DOHH2 (cell line): ENCODE measurements around the gene MON2.

Experiments used
- CTCF ChIP-seq: fragments of 200-600 bp; sonication (generic); IDR thresholded peaks from one replicate; pipeline ENCODE4 v1.5.1; 2014; ENCODE audit warnings: antibody characterized with exemption, mild to moderate bottlenecking, low read depth, low read length; ENCODE audit not compliant: poor library complexity, severe bottlenecking
- EZH2phosphoT487 ChIP-seq: fragments of 200-600 bp; sonication (generic); IDR thresholded peaks from 2 replicates; pipeline ENCODE4 v1.6.1; 2017; ENCODE audit warnings: borderline replicate concordance, mild to moderate bottlenecking, antibody characterized with exemption, low read length, moderate library complexity, mixed read lengths

DNA sequence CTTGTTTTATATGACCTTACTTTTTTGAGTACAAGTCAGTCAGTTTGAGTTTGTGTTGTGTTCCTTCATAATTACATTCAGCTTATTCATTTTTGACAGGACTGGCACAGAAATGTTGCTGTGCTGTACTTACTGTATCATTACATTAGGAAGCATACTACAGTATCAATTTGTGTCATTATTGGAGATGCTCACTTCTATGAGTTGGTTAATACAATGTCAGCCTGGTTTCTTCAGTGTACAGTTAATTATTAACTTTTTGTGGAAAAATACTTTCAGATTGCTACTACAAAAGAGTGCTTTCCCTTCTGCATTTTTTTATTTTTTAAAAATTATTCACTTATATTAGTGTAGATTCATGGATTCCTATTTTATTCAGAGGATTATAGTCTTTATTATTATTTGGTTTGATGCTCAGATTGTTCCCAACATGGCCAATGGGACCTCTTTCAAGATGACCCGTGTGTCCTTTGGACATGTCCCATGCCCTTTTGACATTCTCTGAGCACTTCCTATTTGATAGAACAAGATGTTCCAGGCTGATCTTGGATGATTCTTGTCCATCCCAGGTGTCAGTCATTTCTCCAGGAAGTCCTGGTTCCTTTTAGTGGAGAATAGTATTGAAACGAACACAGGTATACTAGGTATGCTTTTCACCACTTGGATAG, 66.6 kb downstream of the MON2 start:
- TF ChIP-seq CTCF (no peak), EZH2phosphoT487 (no peak)
